GM12878 (cell line): ENCODE measurements around the gene CERT1. TPM values are rescaled to one million over a fixed set of nuclear protein-coding genes. Genes with fewer than 3 reads are reported as not detected.

Source experiments
- ATF2 ChIP-seq: IDR thresholded peaks from 2 replicates; pipeline ENCODE4 v1.6.1; 2012; ENCODE audit warnings: low read length, inconsistent platforms
- BRCA1 ChIP-seq: IDR thresholded peaks from 2 replicates; pipeline ENCODE4 v1.6.1; 2011; ENCODE audit warnings: low read depth, low read length, improper control_type of control experiment
- E2F8 ChIP-seq: fragments of 450-650 bp; IDR thresholded peaks from 2 replicates; pipeline ENCODE4 v1.6.1; 2018; ENCODE audit warnings: mild to moderate bottlenecking, low read depth, moderate library complexity; ENCODE audit not compliant: partially characterized antibody
- ESRRA ChIP-seq: IDR thresholded peaks from 2 replicates; pipeline ENCODE4 v1.6.1; 2012; ENCODE audit warnings: mild to moderate bottlenecking, low read length, improper control_type of control experiment
- FOXK2 ChIP-seq: fragments of 450-650 bp; IDR thresholded peaks from 2 replicates; pipeline ENCODE4 v1.6.1; 2017; ENCODE audit warnings: mild to moderate bottlenecking, moderate library complexity
- KLF5 ChIP-seq: fragments of 450-650 bp; IDR thresholded peaks from 2 replicates; pipeline ENCODE4 v1.6.1; 2014; ENCODE audit warnings: mild to moderate bottlenecking; ENCODE audit not compliant: partially characterized antibody
- MTA3 ChIP-seq: IDR thresholded peaks from 2 replicates; pipeline ENCODE4 v1.6.1; 2012; ENCODE audit warnings: low read length, inconsistent platforms, borderline replicate concordance
- NFIC ChIP-seq: IDR thresholded peaks from 2 replicates; pipeline ENCODE4 v1.6.1; 2012; ENCODE audit warnings: low read depth, mild to moderate bottlenecking, inconsistent platforms, low read length, moderate library complexity
- NFXL1 ChIP-seq: fragments of 450-650 bp; IDR thresholded peaks from 2 replicates; pipeline ENCODE4 v1.6.1; 2017; ENCODE audit warnings: antibody characterized with exemption, mild to moderate bottlenecking, borderline replicate concordance
- PAX8 ChIP-seq: fragments of 450-650 bp; IDR thresholded peaks from 2 replicates; pipeline ENCODE4 v1.6.1; 2017; ENCODE audit warnings: mild to moderate bottlenecking, moderate library complexity
- PBX3 ChIP-seq: IDR thresholded peaks from 2 replicates; pipeline ENCODE4 v1.6.1; 2011; ENCODE audit warnings: mild to moderate bottlenecking, low read depth, low read length, moderate library complexity; ENCODE audit not compliant: insufficient replicate concordance
- POLR2AphosphoS5 ChIP-seq: IDR thresholded peaks from 2 replicates; pipeline ENCODE4 v1.6.1; 2011; ENCODE audit warnings: mild to moderate bottlenecking, low read length, inconsistent platforms
- RCOR1 ChIP-seq: conservative IDR thresholded peaks from 2 replicates; pipeline ENCODE4 v1.6.1; 2012; ENCODE audit warnings: low read depth, low read length, improper control_type of control experiment
- RELB ChIP-seq: fragments of 450-650 bp; IDR thresholded peaks from 2 replicates; pipeline ENCODE4 v1.6.1; 2017; ENCODE audit warnings: low read depth, mild to moderate bottlenecking, moderate library complexity
- RFX5 ChIP-seq: IDR thresholded peaks from 2 replicates; pipeline ENCODE4 v1.6.1; 2011; ENCODE audit warnings: low read depth, low read length, improper control_type of control experiment
- STAT1 ChIP-seq: fragments of 450-650 bp; conservative IDR thresholded peaks from 2 replicates; pipeline ENCODE4 v1.6.1; 2014; ENCODE audit warnings: antibody characterized with exemption, mild to moderate bottlenecking
- SUPT20H ChIP-seq: IDR thresholded peaks from 2 replicates; pipeline ENCODE4 v1.6.1; 2011; ENCODE audit warnings: low read depth, mild to moderate bottlenecking, low read length, moderate library complexity, borderline replicate concordance; ENCODE audit not compliant: control insufficient read depth
- TAF1 ChIP-seq: IDR thresholded peaks from 2 replicates; pipeline ENCODE4 v1.6.1; 2011; ENCODE audit warnings: mild to moderate bottlenecking, low read depth, low read length, borderline replicate concordance
- ZNF217 ChIP-seq: fragments of 450-650 bp; IDR thresholded peaks from 2 replicates; pipeline ENCODE4 v1.6.1; 2017; ENCODE audit warnings: antibody characterized with exemption, mild to moderate bottlenecking
- ZNF274 ChIP-seq: IDR thresholded peaks from one replicate; pipeline ENCODE4 v1.8.0; 2011; ENCODE audit not compliant: insufficient read length, insufficient read depth
- polyA plus RNA-seq, 11 experiments: library from polyadenylated mRNA; depleted of rRNA in 4 of 11; unstranded in 6 of 11; stranded (reverse) in 5 of 11; fragments of >200 nt; fragmentation: Nextera tagmentation in 4 of 11; fragmentation: Illumina TruSeq in 1 of 11; extraction: Ambion mirVana in 4 of 11; extraction: Trizol in 1 of 11; gene quantifications; 1 replicate in 1 of 11; 2 replicates in 10 of 11; pipeline versions ENCODE4 v1.2.1 to v1.2.3, GENCODE V29; 2011 to 2016; ENCODE audit warnings: inconsistent platforms in 2 of 11, missing spikeins in 2 of 11, low read depth in 1 of 11
- total RNA-seq, 4 experiments: library from RNA; depleted of rRNA in 3 of 4; stranded (reverse); fragments of >200 nt in 3 of 4; fragmentation: Illumina TruSeq in 1 of 4; extraction: Trizol in 1 of 4; gene quantifications; 2 replicates each; pipeline versions ENCODE4 v1.2.1 to v1.2.3, GENCODE V29; 2013 to 2021
- TF ChIP-seq, protein P1 (sequence below): fragments of 450-650 bp; IDR thresholded peaks from 2 replicates; pipeline ENCODE4 v1.6.1; 2014; ENCODE audit warnings: mild to moderate bottlenecking

Gene CERT1
- total and polyA plus RNA-seq, 10 of the 15 experiments (the other 5 are each of a cell fraction or from before 2014, with no cell fraction given) = 7.7 to 36.7 (median 25.6) TPM

DNA sequence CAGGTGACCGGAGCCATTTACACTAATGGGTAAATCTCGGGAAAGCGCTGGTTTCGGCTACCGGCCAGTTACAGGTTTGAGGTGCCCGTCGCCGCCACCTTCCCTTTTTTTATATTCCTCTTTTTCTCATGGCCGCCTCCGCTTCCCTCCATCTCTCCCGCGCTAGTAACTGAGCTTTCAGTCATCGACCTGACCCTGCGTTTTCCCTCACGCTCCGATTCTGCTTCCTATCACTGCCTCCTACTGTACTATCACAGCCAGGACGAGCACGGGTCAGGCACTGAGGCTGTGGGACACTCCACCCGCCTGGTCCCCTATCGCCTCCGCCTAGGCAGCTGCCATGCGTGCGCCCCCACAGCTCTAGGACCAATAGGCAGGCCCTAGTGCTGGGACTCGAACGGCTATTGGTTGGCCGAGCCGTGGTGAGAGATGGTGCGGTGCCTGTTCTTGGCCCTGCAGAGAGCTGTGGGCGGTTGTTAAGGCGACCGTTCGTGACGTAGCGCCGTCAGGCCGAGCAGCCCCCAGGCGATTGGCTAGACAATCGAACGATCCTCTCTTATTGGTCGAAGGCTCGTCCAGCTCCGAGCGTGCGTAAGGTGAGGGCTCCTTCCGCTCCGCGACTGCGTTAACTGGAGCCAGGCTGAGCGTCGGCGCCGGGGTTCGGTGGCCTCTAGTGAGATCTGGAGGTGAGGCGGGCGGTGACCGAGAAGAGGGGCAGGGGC, 174.7 kb downstream of the CERT1 start, which contains the start of gene HMGCR (continued):
- TF ChIP-seq E2F8 (no peak), ESRRA (no peak), PAX8 (no peak), PBX3 (no peak), SUPT20H (no peak), ZNF217 (no peak), NFXL1 (no peak), KLF5 (peak; percentile 76), RFX5 (peak; percentile 95), ATF2 (no peak), POLR2AphosphoS5 (peak; percentile 88), RELB (peak; percentile 83), TAF1 (peak; percentile 68), NFIC (no peak), MTA3 (no peak), FOXK2 (no peak), RCOR1 (peak; percentile 76; the same call in 1 of the 2 replicates), BRCA1 (no peak), STAT1 (no peak), ZNF274 (no peak)
- TF ChIP-seq, protein P1, sequence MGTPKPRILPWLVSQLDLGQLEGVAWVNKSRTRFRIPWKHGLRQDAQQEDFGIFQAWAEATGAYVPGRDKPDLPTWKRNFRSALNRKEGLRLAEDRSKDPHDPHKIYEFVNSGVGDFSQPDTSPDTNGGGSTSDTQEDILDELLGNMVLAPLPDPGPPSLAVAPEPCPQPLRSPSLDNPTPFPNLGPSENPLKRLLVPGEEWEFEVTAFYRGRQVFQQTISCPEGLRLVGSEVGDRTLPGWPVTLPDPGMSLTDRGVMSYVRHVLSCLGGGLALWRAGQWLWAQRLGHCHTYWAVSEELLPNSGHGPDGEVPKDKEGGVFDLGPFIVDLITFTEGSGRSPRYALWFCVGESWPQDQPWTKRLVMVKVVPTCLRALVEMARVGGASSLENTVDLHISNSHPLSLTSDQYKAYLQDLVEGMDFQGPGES = peak; percentile 79
